K562 (cell line): ENCODE data around the gene STK17A. TPM values are rescaled to one million over a fixed set of nuclear protein-coding genes. Genes with fewer than 3 reads are reported as not detected.

ENCODE experiments used
- ARID2 ChIP-seq: fragments of 450-650 bp; IDR thresholded peaks from 2 replicates; pipeline ENCODE4 v1.6.1; 2017; ENCODE audit warnings: antibody characterized with exemption, mild to moderate bottlenecking
- CC2D1A ChIP-seq: fragments of 450-650 bp; IDR thresholded peaks from 2 replicates; pipeline ENCODE4 v1.6.1; 2017; ENCODE audit warnings: mild to moderate bottlenecking
- EZH2 ChIP-seq: IDR thresholded peaks from 2 replicates; pipeline ENCODE4 v1.6.1; 2012; ENCODE audit warnings: low read depth, mild to moderate bottlenecking, inconsistent platforms, low read length, borderline replicate concordance
- FOXA1 ChIP-seq: fragments of 450-650 bp; IDR thresholded peaks from 2 replicates; pipeline ENCODE4 v1.6.1; 2016; ENCODE audit warnings: mild to moderate bottlenecking, borderline replicate concordance
- FOXK1 ChIP-seq: sonication (generic); formaldehyde crosslinking; IDR thresholded peaks from 2 replicates; pipeline ENCODE4 v1.8.0; 2022; ENCODE audit warnings: missing genetic modification reagents, mild to moderate bottlenecking, borderline replicate concordance
- ILF3 ChIP-seq: fragments of 450-650 bp; IDR thresholded peaks from 2 replicates; pipeline ENCODE4 v1.6.1; 2018; ENCODE audit warnings: antibody characterized with exemption, mild to moderate bottlenecking, moderate library complexity, borderline replicate concordance
- ILK ChIP-seq: fragments of 450-650 bp; IDR thresholded peaks from 2 replicates; pipeline ENCODE4 v1.6.1; 2016; ENCODE audit warnings: missing genetic modification characterization, low read depth, mild to moderate bottlenecking, missing compliant biosample characterization, moderate library complexity, borderline replicate concordance
- LEF1 ChIP-seq: fragments of 450-650 bp; IDR thresholded peaks from 2 replicates; pipeline ENCODE4 v1.6.1; 2016; ENCODE audit warnings: mild to moderate bottlenecking
- NEUROD1 ChIP-seq: fragments of 150-350 bp; IDR thresholded peaks from 2 replicates; pipeline ENCODE4 v1.6.1; 2014; ENCODE audit warnings: borderline replicate concordance, low read length, low read depth; ENCODE audit not compliant: partially characterized antibody
- SOX6 ChIP-seq: fragments of 450-650 bp; IDR thresholded peaks from 2 replicates; pipeline ENCODE4 v1.6.1; 2014; ENCODE audit warnings: mild to moderate bottlenecking
- SRF ChIP-seq, 2 experiments: fragments of 250-450, 450-650 bp in 1 of 2; sonication (Bioruptor Pico) in 1 of 2; sonication (generic) in 1 of 2; formaldehyde crosslinking; IDR thresholded peaks; 2 replicates each; pipeline versions ENCODE4 v1.5.0 to v1.5.1; 2020 to 2022; ENCODE audit warnings: mild to moderate bottlenecking in 1 of 2, missing genetic modification reagents in 1 of 2
- TEAD1 ChIP-seq, 2 experiments: fragments of 450-650 bp in 1 of 2; sonication (generic) in 1 of 2; formaldehyde crosslinking; IDR thresholded peaks; 2 replicates each; pipeline versions ENCODE4 v1.4.0 to v1.8.0; 2020 to 2022; ENCODE audit warnings: mild to moderate bottlenecking in 2 of 2, missing genetic modification reagents in 1 of 2
- U2AF2 ChIP-seq: fragments of 200-400 bp; formaldehyde crosslinking; optimal IDR thresholded peaks from 2 replicates; pipeline ENCODE3; 2017; ENCODE audit warnings: low read depth, mild to moderate bottlenecking, low read length
- ZFP30 ChIP-seq: fragments of 250-450 bp; sonication (Bioruptor Pico); IDR thresholded peaks from 2 replicates; pipeline ENCODE4 v1.8.0; 2022; ENCODE audit warnings: moderate library complexity, mild to moderate bottlenecking, inconsistent platforms, borderline replicate concordance
- ZNF561 ChIP-seq: fragments of 450-650 bp; formaldehyde crosslinking; conservative IDR thresholded peaks from 2 replicates; pipeline ENCODE4 v1.4.0; 2020; ENCODE audit warnings: mild to moderate bottlenecking, moderate library complexity
- ZNF717 ChIP-seq: fragments of 250-450 bp; sonication (Bioruptor Pico); IDR thresholded peaks from 2 replicates; pipeline ENCODE4 v1.5.0; 2021
- polyA plus RNA-seq, 8 experiments: library from polyadenylated mRNA; depleted of rRNA in 4 of 8; stranded (reverse) in 5 of 8; unstranded in 3 of 8; fragments of >200 nt; fragmentation: Nextera tagmentation in 2 of 8; fragmentation: Illumina TruSeq in 1 of 8; extraction: Ambion mirVana in 2 of 8; extraction: Trizol in 1 of 8; gene quantifications; 2 replicates each; pipeline versions ENCODE4 v1.2.1 to v1.2.3, GENCODE V29; 2011 to 2014; ENCODE audit warnings: inconsistent platforms in 1 of 8, missing spikeins in 1 of 8
- total RNA-seq, 7 experiments: library from RNA; depleted of rRNA in 6 of 7; stranded (reverse); fragments of >200 nt in 6 of 7; fragmentation: Illumina TruSeq in 2 of 7; extraction: Trizol in 2 of 7; gene quantifications; 2 replicates each; pipeline versions ENCODE4 v1.2.1 to v1.2.3, GENCODE V29; 2011 to 2021; ENCODE audit warnings: low replicate concordance in 1 of 7
- TF ChIP-seq, protein P1 (sequence below): IDR thresholded peaks from 3 replicates; pipeline ENCODE4 v1.6.1; 2011; ENCODE audit warnings: borderline replicate concordance, mild to moderate bottlenecking, moderate library complexity; ENCODE audit not compliant: insufficient read length; ENCODE audit errors: extremely low read depth
- TF ChIP-seq, protein P2 (sequence below): fragments of 450-650 bp; IDR thresholded peaks from 2 replicates; pipeline ENCODE4 v1.6.1; 2014; ENCODE audit warnings: low read depth, mild to moderate bottlenecking, moderate library complexity, borderline replicate concordance

STK17A gene
- total and polyA plus RNA-seq, 9 of the 15 experiments (the other 6 are each of a cell fraction or from before 2014, with no cell fraction given), result 3.4 to 16.3 (median 13.2) TPM

DNA sequence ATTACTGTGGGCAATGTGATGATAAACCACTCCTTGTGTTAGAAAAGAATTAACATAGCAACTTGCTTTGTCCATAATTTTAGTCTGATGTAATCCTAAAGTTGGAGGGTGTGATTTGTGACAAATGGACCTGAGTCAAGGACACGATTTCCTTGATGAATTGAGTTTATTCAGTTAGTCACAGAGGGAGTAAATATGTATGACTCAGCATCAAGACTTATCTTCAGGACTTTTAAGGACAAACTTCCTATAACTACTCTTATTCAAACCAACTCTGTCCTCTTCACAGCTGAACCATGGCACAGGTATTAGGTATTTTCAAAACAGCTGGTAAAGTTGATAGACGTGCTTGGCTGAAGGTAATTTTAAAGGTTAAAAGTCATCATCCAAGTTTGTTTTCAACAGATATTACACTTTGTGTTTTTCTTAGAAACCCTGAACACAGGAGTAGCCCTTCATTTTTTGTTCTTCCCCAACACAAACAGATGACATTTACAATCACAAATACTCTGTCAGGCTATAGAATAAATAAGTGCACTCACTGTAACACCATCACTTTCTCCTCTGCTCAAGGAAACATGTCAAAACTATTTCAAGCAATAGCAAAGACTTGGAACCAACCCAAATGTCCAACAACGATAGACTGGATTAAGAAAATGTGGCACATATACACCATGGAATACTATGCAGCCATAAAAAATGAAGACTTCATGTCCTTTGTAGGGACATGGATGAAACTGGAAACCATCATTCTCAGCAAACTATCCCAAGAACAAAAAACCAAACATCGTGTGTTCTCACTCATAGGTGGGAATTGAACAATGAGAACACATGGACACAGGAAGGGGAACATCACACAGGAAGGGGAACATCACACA, 91.9 kb downstream of the STK17A start (continued):
- TF ChIP-seq ZNF717 (CRISPR knock-in tag) (no peak), NEUROD1 (no peak), ZFP30 (no peak), EZH2 (no peak), ILK (tag) (no peak), ARID2 (no peak), SOX6 (peak; percentile 38; the same call in 1 of the 2 replicates), ILF3 (no peak), U2AF2 (no peak), LEF1 (0 out of 2 replicates have a peak, but pooled peaks have one; percentile 43), TEAD1 (CRISPR knock-in tag; IDR thresholded peaks at IDR 0.05) (no peak), SRF (CRISPR knock-in tag; IDR thresholded peaks at IDR 0.05) (no peak), FOXK1 (no peak), ZNF561 (CRISPR knock-in tag) (no peak), FOXA1 (no peak), CC2D1A (no peak)
- TF ChIP-seq, protein P1, sequence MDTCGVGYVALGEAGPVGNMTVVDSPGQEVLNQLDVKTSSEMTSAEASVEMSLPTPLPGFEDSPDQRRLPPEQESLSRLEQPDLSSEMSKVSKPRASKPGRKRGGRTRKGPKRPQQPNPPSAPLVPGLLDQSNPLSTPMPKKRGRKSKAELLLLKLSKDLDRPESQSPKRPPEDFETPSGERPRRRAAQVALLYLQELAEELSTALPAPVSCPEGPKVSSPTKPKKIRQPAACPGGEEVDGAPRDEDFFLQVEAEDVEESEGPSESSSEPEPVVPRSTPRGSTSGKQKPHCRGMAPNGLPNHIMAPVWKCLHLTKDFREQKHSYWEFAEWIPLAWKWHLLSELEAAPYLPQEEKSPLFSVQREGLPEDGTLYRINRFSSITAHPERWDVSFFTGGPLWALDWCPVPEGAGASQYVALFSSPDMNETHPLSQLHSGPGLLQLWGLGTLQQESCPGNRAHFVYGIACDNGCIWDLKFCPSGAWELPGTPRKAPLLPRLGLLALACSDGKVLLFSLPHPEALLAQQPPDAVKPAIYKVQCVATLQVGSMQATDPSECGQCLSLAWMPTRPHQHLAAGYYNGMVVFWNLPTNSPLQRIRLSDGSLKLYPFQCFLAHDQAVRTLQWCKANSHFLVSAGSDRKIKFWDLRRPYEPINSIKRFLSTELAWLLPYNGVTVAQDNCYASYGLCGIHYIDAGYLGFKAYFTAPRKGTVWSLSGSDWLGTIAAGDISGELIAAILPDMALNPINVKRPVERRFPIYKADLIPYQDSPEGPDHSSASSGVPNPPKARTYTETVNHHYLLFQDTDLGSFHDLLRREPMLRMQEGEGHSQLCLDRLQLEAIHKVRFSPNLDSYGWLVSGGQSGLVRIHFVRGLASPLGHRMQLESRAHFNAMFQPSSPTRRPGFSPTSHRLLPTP, result no peak
- TF ChIP-seq, protein P2, sequence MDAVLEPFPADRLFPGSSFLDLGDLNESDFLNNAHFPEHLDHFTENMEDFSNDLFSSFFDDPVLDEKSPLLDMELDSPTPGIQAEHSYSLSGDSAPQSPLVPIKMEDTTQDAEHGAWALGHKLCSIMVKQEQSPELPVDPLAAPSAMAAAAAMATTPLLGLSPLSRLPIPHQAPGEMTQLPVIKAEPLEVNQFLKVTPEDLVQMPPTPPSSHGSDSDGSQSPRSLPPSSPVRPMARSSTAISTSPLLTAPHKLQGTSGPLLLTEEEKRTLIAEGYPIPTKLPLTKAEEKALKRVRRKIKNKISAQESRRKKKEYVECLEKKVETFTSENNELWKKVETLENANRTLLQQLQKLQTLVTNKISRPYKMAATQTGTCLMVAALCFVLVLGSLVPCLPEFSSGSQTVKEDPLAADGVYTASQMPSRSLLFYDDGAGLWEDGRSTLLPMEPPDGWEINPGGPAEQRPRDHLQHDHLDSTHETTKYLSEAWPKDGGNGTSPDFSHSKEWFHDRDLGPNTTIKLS, result no peak
